Neural progenitor cell (in vitro differentiated cells): ENCODE measurements around the gene TEX51.

Experiments used
- EZH2 ChIP-seq: fragments of 200-600 bp; sonication (generic); IDR thresholded peaks from 2 replicates; pipeline ENCODE4 v1.6.1; 2017; ENCODE audit warnings: antibody characterized with exemption, mild to moderate bottlenecking, moderate library complexity
- EZH2phosphoT487 ChIP-seq: fragments of 200-600 bp; sonication (generic); IDR thresholded peaks from 2 replicates; pipeline ENCODE4 v1.6.1; 2017; ENCODE audit warnings: antibody characterized with exemption
- TF ChIP-seq, protein P1 (sequence below): fragments of 200-600 bp; sonication (generic); IDR thresholded peaks from 2 replicates; pipeline ENCODE4 v1.5.1; 2017; ENCODE audit warnings: antibody characterized with exemption, mild to moderate bottlenecking

- TF ChIP-seq, protein P1, sequence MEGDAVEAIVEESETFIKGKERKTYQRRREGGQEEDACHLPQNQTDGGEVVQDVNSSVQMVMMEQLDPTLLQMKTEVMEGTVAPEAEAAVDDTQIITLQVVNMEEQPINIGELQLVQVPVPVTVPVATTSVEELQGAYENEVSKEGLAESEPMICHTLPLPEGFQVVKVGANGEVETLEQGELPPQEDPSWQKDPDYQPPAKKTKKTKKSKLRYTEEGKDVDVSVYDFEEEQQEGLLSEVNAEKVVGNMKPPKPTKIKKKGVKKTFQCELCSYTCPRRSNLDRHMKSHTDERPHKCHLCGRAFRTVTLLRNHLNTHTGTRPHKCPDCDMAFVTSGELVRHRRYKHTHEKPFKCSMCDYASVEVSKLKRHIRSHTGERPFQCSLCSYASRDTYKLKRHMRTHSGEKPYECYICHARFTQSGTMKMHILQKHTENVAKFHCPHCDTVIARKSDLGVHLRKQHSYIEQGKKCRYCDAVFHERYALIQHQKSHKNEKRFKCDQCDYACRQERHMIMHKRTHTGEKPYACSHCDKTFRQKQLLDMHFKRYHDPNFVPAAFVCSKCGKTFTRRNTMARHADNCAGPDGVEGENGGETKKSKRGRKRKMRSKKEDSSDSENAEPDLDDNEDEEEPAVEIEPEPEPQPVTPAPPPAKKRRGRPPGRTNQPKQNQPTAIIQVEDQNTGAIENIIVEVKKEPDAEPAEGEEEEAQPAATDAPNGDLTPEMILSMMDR, result no peak
- TF ChIP-seq EZH2, result no peak
- TF ChIP-seq EZH2phosphoT487, result no peak
Observed at GRCh38 chr2:126945118-126945517, 46.4 kb downstream of the TEX51 start.
